SK-N-SH (cell line): Measurements from ENCODE around the gene F8. TPM values are rescaled to one million over a fixed set of nuclear protein-coding genes. Genes with fewer than 3 reads are reported as not detected.

Experiments used
- CTCF ChIA-PET: fragments of 300-600, 350-600 bp; formaldehyde crosslinking; extraction: SDS; loops from one replicate; lab custom pipeline; 2021; lab: Yijun Ruan, JAX
- POLR2A ChIA-PET: fragments of 350-600 bp; sonication (Branson Sonifier 250); formaldehyde crosslinking; extraction: SDS; loops from one replicate; lab custom pipeline; 2020; ENCODE audit warnings: antibody characterized with exemption, inconsistent platforms; lab: Yijun Ruan, JAX
- DNase-seq: peaks from one replicate; pipeline ENCODE4 v3.0.0; 2012
- H2AFZ ChIP-seq: fragments of 200-600 bp; sonication (generic); 2 replicates; pipeline ENCODE4 v1.8.1; 2016; ENCODE audit warnings: antibody characterized with exemption, mild to moderate bottlenecking, low read depth
- H3F3A ChIP-seq: fragments of 200-600 bp; sonication (generic); replicated peaks from 2 replicates; pipeline ENCODE3; 2016; ENCODE audit warnings: antibody characterized with exemption, mild to moderate bottlenecking; ENCODE audit not compliant: insufficient read depth
- H3K27ac ChIP-seq, 2 experiments: fragments of 200-500 bp in 1 of 2; fragments of 200-600 bp in 1 of 2; sonication (Bioruptor generic) in 1 of 2; sonication (generic), shearing (Covaris generic) in 1 of 2; 2 replicates each; pipeline versions ENCODE4 v1.5.1 to v1.6.1; 2014 to 2016; ENCODE audit warnings: low read depth in 2 of 2, inconsistent platforms in 1 of 2, low read length in 1 of 2, mild to moderate bottlenecking in 1 of 2, mixed read lengths in 1 of 2
- H3K27me3 ChIP-seq: fragments of 200-600 bp; sonication (generic), shearing (Covaris generic); 2 replicates; pipeline ENCODE4 v1.6.1; 2016; ENCODE audit warnings: mixed run types; ENCODE audit not compliant: insufficient read depth
- H3K36me3 ChIP-seq, 2 experiments: fragments of 200-500 bp in 1 of 2; fragments of 200-600 bp in 1 of 2; sonication (Bioruptor generic) in 1 of 2; sonication (generic) in 1 of 2; replicated peaks in 1 of 2; 2 replicates each; pipeline versions ENCODE3 to v1.5.1; 2014 to 2016; ENCODE audit warnings: low read length in 1 of 2, mild to moderate bottlenecking in 1 of 2; ENCODE audit not compliant: insufficient read depth in 2 of 2, control insufficient read depth in 1 of 2
- H3K4me1 ChIP-seq, 2 experiments: fragments of 200-500 bp in 1 of 2; fragments of 200-600 bp in 1 of 2; sonication (Bioruptor generic) in 1 of 2; sonication (generic), shearing (Covaris generic) in 1 of 2; 2 replicates each; pipeline versions ENCODE4 v1.5.1 to v1.6.1; 2014 to 2016; ENCODE audit warnings: low read depth in 1 of 2, low read length in 1 of 2, mixed run types in 1 of 2; ENCODE audit not compliant: insufficient read depth in 2 of 2, control insufficient read depth in 1 of 2
- H3K4me2 ChIP-seq: fragments of 200-600 bp; sonication (generic), shearing (Covaris generic); 2 replicates; pipeline ENCODE4 v1.6.1; 2017; ENCODE audit warnings: mixed run types
- H3K4me3 ChIP-seq, 2 experiments: fragments of 200-500 bp in 1 of 2; fragments of 200-600 bp in 1 of 2; sonication (Bioruptor generic) in 1 of 2; sonication (generic), shearing (Covaris generic) in 1 of 2; 2 replicates each; pipeline versions ENCODE4 v1.5.1 to v1.8.1; 2014 to 2016; ENCODE audit warnings: low read depth in 2 of 2, inconsistent platforms in 1 of 2, low read length in 1 of 2, mild to moderate bottlenecking in 1 of 2, mixed read lengths in 1 of 2, moderate library complexity in 1 of 2
- H3K79me2 ChIP-seq: fragments of 200-600 bp; sonication (generic); 2 replicates; pipeline ENCODE4 v1.8.1; 2017; ENCODE audit warnings: mild to moderate bottlenecking; ENCODE audit not compliant: insufficient read depth
- H3K9ac ChIP-seq: fragments of 200-600 bp; sonication (generic); 2 replicates; pipeline ENCODE4 v1.6.1; 2017; ENCODE audit warnings: mixed run types
- H3K9me2 ChIP-seq: fragments of 200-600 bp; sonication (generic); 2 replicates; pipeline ENCODE4 v1.6.1; 2017; ENCODE audit warnings: mixed run types
- H3K9me3 ChIP-seq: fragments of 200-600 bp; sonication (generic); 2 replicates; pipeline ENCODE4 v1.6.1; 2017; ENCODE audit warnings: mixed run types, mild to moderate bottlenecking, moderate library complexity
- H4K20me1 ChIP-seq: fragments of 200-600 bp; sonication (generic); 2 replicates; pipeline ENCODE4 v1.6.1; 2017; ENCODE audit warnings: mild to moderate bottlenecking, mixed run types; ENCODE audit not compliant: insufficient read depth
- CTCF ChIP-seq: fragments of 200-600 bp; sonication (generic); IDR thresholded peaks from 2 replicates; pipeline ENCODE4 v1.6.1; 2017; ENCODE audit warnings: antibody characterized with exemption, mild to moderate bottlenecking, moderate library complexity
- GATA2 ChIP-seq: sonication (generic); formaldehyde crosslinking; IDR thresholded peaks from 2 replicates; pipeline ENCODE4 v1.5.0; 2020; ENCODE audit warnings: mild to moderate bottlenecking, missing genetic modification reagents
- JUND ChIP-seq: IDR thresholded peaks from 2 replicates; pipeline ENCODE4 v1.4.0; 2012
- RAD21 ChIP-seq: IDR thresholded peaks from 2 replicates; pipeline ENCODE4 v1.6.1; 2012; ENCODE audit warnings: mild to moderate bottlenecking, low read length
- RFX5 ChIP-seq: IDR thresholded peaks from 2 replicates; pipeline ENCODE4 v1.6.1; 2012; ENCODE audit warnings: mild to moderate bottlenecking, improper control_type of control experiment, low read length
- SIN3A ChIP-seq: IDR thresholded peaks from 2 replicates; pipeline ENCODE4 v1.6.1; 2012; ENCODE audit warnings: low read depth, mild to moderate bottlenecking, low read length, moderate library complexity, borderline replicate concordance
- SMC3 ChIP-seq: IDR thresholded peaks from 2 replicates; pipeline ENCODE4 v1.6.1; 2012; ENCODE audit warnings: low read depth, low read length, improper control_type of control experiment
- TCF12 ChIP-seq: IDR thresholded peaks from 2 replicates; pipeline ENCODE4 v1.4.0; 2012
- USF2 ChIP-seq: fragments of 150-350 bp; IDR thresholded peaks from 2 replicates; pipeline ENCODE4 v1.6.1; 2017; ENCODE audit warnings: antibody characterized with exemption, low read length, low read depth, borderline replicate concordance
- YY1 ChIP-seq: IDR thresholded peaks from 2 replicates; pipeline ENCODE4 v1.4.0; 2012; ENCODE audit warnings: low read depth, mild to moderate bottlenecking
- ZBTB33 ChIP-seq: IDR thresholded peaks from 2 replicates; pipeline ENCODE4 v1.4.0; 2012; ENCODE audit warnings: low read depth, borderline replicate concordance
- WGBS: methylation state at CpG from one replicate; pipeline ENCODE4 v1.1.6; 2017; ENCODE audit warnings: low lambda C conversion rate; 5-methylcytosine and 5-hydroxymethylcytosine counted together
- polyA plus RNA-seq, 3 experiments: library from polyadenylated mRNA; depleted of rRNA; stranded (reverse); fragments of >200 nt; gene quantifications; 2 replicates each; pipeline ENCODE4 v1.2.3, GENCODE V29; 2012
- TF ChIP-seq, protein P1 (sequence below): IDR thresholded peaks from 2 replicates; pipeline ENCODE4 v1.4.0; 2012; ENCODE audit warnings: low read depth, borderline replicate concordance

The F8 gene
- polyA plus RNA-seq, 1 of the 3 experiments (the other 2 are of a cell fraction) = 2.5 TPM

- Histone ChIP-seq H3K36me3 (no peaks in the 10 kb centered on the region), H3K4me3 (no peak overlapping the region), H3K27me3 (no peaks in the 10 kb centered on the region), H2AFZ (no peak overlapping the region), H3K9ac (no peak overlapping the region), H3K4me1 (peaks cover 7% of the 10 kb centered on the region in 2 experiments; a peak in 1 of 4 replicates), H3K4me2 (no peak overlapping the region), H3K9me3 (no peaks in the 10 kb centered on the region), H3K9me2 (no peaks in the 10 kb centered on the region), H3K79me2 (no peaks in the 10 kb centered on the region), H4K20me1 (no peaks in the 10 kb centered on the region), H3K27ac (no peak overlapping the region), H3F3A (no peaks in the 10 kb centered on the region)
- CTCF ChIA-PET = no interaction called here
- WGBS = 63% methylated on average over 2 of the region's 2 CpGs
- TF ChIP-seq GATA2 (CRISPR knock-in tag) (no peak), USF2 (no peak), CTCF (no peak), ZBTB33 (no peak), RFX5 (no peak), SMC3 (no peak), TCF12 (no peak), YY1 (no peak), JUND (no peak), SIN3A (no peak), RAD21 (no peak)
- TF ChIP-seq, protein P1, sequence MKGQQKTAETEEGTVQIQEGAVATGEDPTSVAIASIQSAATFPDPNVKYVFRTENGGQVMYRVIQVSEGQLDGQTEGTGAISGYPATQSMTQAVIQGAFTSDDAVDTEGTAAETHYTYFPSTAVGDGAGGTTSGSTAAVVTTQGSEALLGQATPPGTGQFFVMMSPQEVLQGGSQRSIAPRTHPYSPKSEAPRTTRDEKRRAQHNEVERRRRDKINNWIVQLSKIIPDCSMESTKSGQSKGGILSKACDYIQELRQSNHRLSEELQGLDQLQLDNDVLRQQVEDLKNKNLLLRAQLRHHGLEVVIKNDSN = no peak
- POLR2A ChIA-PET = no interaction called here
- no peak for DNase-seq
Measured at GRCh38 chrX:154802947-154803346, 219.6 kb downstream of the F8 start.
